SK-N-SH (cell line): ENCODE measurements around the gene SMU1. TPM values are rescaled to one million over a fixed set of nuclear protein-coding genes. Genes with fewer than 3 reads are reported as not detected.

Experiments used
- CTCF ChIA-PET: fragments of 300-600, 350-600 bp; formaldehyde crosslinking; extraction: SDS; loops from one replicate; lab custom pipeline; 2021; lab: Yijun Ruan, JAX
- POLR2A ChIA-PET: fragments of 350-600 bp; sonication (Branson Sonifier 250); formaldehyde crosslinking; extraction: SDS; loops from one replicate; lab custom pipeline; 2020; ENCODE audit warnings: antibody characterized with exemption, inconsistent platforms; lab: Yijun Ruan, JAX
- DNase-seq: peaks from one replicate; pipeline ENCODE4 v3.0.0; 2012
- H2AFZ ChIP-seq: fragments of 200-600 bp; sonication (generic); 2 replicates; pipeline ENCODE4 v1.8.1; 2016; ENCODE audit warnings: antibody characterized with exemption, mild to moderate bottlenecking, low read depth
- H3F3A ChIP-seq: fragments of 200-600 bp; sonication (generic); replicated peaks from 2 replicates; pipeline ENCODE3; 2016; ENCODE audit warnings: antibody characterized with exemption, mild to moderate bottlenecking; ENCODE audit not compliant: insufficient read depth
- H3K27ac ChIP-seq, 2 experiments: fragments of 200-500 bp in 1 of 2; fragments of 200-600 bp in 1 of 2; sonication (Bioruptor generic) in 1 of 2; sonication (generic), shearing (Covaris generic) in 1 of 2; 2 replicates each; pipeline versions ENCODE4 v1.5.1 to v1.6.1; 2014 to 2016; ENCODE audit warnings: low read depth in 2 of 2, inconsistent platforms in 1 of 2, low read length in 1 of 2, mild to moderate bottlenecking in 1 of 2, mixed read lengths in 1 of 2
- H3K27me3 ChIP-seq: fragments of 200-600 bp; sonication (generic), shearing (Covaris generic); 2 replicates; pipeline ENCODE4 v1.6.1; 2016; ENCODE audit warnings: mixed run types; ENCODE audit not compliant: insufficient read depth
- H3K36me3 ChIP-seq, 2 experiments: fragments of 200-500 bp in 1 of 2; fragments of 200-600 bp in 1 of 2; sonication (Bioruptor generic) in 1 of 2; sonication (generic) in 1 of 2; replicated peaks in 1 of 2; 2 replicates each; pipeline versions ENCODE3 to v1.5.1; 2014 to 2016; ENCODE audit warnings: low read length in 1 of 2, mild to moderate bottlenecking in 1 of 2; ENCODE audit not compliant: insufficient read depth in 2 of 2, control insufficient read depth in 1 of 2
- H3K4me1 ChIP-seq, 2 experiments: fragments of 200-500 bp in 1 of 2; fragments of 200-600 bp in 1 of 2; sonication (Bioruptor generic) in 1 of 2; sonication (generic), shearing (Covaris generic) in 1 of 2; 2 replicates each; pipeline versions ENCODE4 v1.5.1 to v1.6.1; 2014 to 2016; ENCODE audit warnings: low read depth in 1 of 2, low read length in 1 of 2, mixed run types in 1 of 2; ENCODE audit not compliant: insufficient read depth in 2 of 2, control insufficient read depth in 1 of 2
- H3K4me2 ChIP-seq: fragments of 200-600 bp; sonication (generic), shearing (Covaris generic); 2 replicates; pipeline ENCODE4 v1.6.1; 2017; ENCODE audit warnings: mixed run types
- H3K4me3 ChIP-seq, 2 experiments: fragments of 200-500 bp in 1 of 2; fragments of 200-600 bp in 1 of 2; sonication (Bioruptor generic) in 1 of 2; sonication (generic), shearing (Covaris generic) in 1 of 2; 2 replicates each; pipeline versions ENCODE4 v1.5.1 to v1.8.1; 2014 to 2016; ENCODE audit warnings: low read depth in 2 of 2, inconsistent platforms in 1 of 2, low read length in 1 of 2, mild to moderate bottlenecking in 1 of 2, mixed read lengths in 1 of 2, moderate library complexity in 1 of 2
- H3K79me2 ChIP-seq: fragments of 200-600 bp; sonication (generic); 2 replicates; pipeline ENCODE4 v1.8.1; 2017; ENCODE audit warnings: mild to moderate bottlenecking; ENCODE audit not compliant: insufficient read depth
- H3K9ac ChIP-seq: fragments of 200-600 bp; sonication (generic); 2 replicates; pipeline ENCODE4 v1.6.1; 2017; ENCODE audit warnings: mixed run types
- H3K9me2 ChIP-seq: fragments of 200-600 bp; sonication (generic); 2 replicates; pipeline ENCODE4 v1.6.1; 2017; ENCODE audit warnings: mixed run types
- H3K9me3 ChIP-seq: fragments of 200-600 bp; sonication (generic); 2 replicates; pipeline ENCODE4 v1.6.1; 2017; ENCODE audit warnings: mixed run types, mild to moderate bottlenecking, moderate library complexity
- H4K20me1 ChIP-seq: fragments of 200-600 bp; sonication (generic); 2 replicates; pipeline ENCODE4 v1.6.1; 2017; ENCODE audit warnings: mild to moderate bottlenecking, mixed run types; ENCODE audit not compliant: insufficient read depth
- ELF1 ChIP-seq: IDR thresholded peaks from 2 replicates; pipeline ENCODE4 v1.4.0; 2012
- EP300 ChIP-seq, 2 experiments: IDR thresholded peaks; 2 replicates each; pipeline versions ENCODE4 v1.4.0 to v1.6.1; 2012; ENCODE audit warnings: borderline replicate concordance in 1 of 2, low read depth in 1 of 2, low read length in 1 of 2
- FOSL2 ChIP-seq: IDR thresholded peaks from 2 replicates; pipeline ENCODE4 v1.4.0; 2012; ENCODE audit warnings: low read depth, mild to moderate bottlenecking, moderate library complexity, borderline replicate concordance
- FOXM1 ChIP-seq: IDR thresholded peaks from 2 replicates; pipeline ENCODE4 v1.4.0; 2012; ENCODE audit warnings: low read depth, mild to moderate bottlenecking
- GABPA ChIP-seq: IDR thresholded peaks from 2 replicates; pipeline ENCODE4 v1.4.0; 2012; ENCODE audit warnings: low read depth, mild to moderate bottlenecking
- GATA2 ChIP-seq: sonication (generic); formaldehyde crosslinking; IDR thresholded peaks from 2 replicates; pipeline ENCODE4 v1.5.0; 2020; ENCODE audit warnings: mild to moderate bottlenecking, missing genetic modification reagents
- JUND ChIP-seq: IDR thresholded peaks from 2 replicates; pipeline ENCODE4 v1.4.0; 2012
- MEF2A ChIP-seq: IDR thresholded peaks from 2 replicates; pipeline ENCODE4 v1.4.0; 2012; ENCODE audit warnings: low read depth, borderline replicate concordance
- NFIC ChIP-seq: IDR thresholded peaks from 2 replicates; pipeline ENCODE4 v1.4.0; 2012; ENCODE audit warnings: borderline replicate concordance
- RAD21 ChIP-seq: IDR thresholded peaks from 2 replicates; pipeline ENCODE4 v1.6.1; 2012; ENCODE audit warnings: mild to moderate bottlenecking, low read length
- RCOR1 ChIP-seq: fragments of 150-350 bp; IDR thresholded peaks from 2 replicates; pipeline ENCODE4 v1.6.1; 2017; ENCODE audit warnings: antibody characterized with exemption, low read length
- REST ChIP-seq: IDR thresholded peaks from 2 replicates; pipeline ENCODE4 v1.6.1; 2012; ENCODE audit warnings: mild to moderate bottlenecking, low read depth, low read length, moderate library complexity
- SIN3A ChIP-seq: IDR thresholded peaks from 2 replicates; pipeline ENCODE4 v1.6.1; 2012; ENCODE audit warnings: low read depth, mild to moderate bottlenecking, low read length, moderate library complexity, borderline replicate concordance
- SMC3 ChIP-seq: IDR thresholded peaks from 2 replicates; pipeline ENCODE4 v1.6.1; 2012; ENCODE audit warnings: low read depth, low read length, improper control_type of control experiment
- TCF12 ChIP-seq: IDR thresholded peaks from 2 replicates; pipeline ENCODE4 v1.4.0; 2012
- USF1 ChIP-seq: IDR thresholded peaks from 2 replicates; pipeline ENCODE4 v1.4.0; 2012; ENCODE audit warnings: low read depth, borderline replicate concordance
- USF2 ChIP-seq: fragments of 150-350 bp; IDR thresholded peaks from 2 replicates; pipeline ENCODE4 v1.6.1; 2017; ENCODE audit warnings: antibody characterized with exemption, low read length, low read depth, borderline replicate concordance
- YY1 ChIP-seq: IDR thresholded peaks from 2 replicates; pipeline ENCODE4 v1.4.0; 2012; ENCODE audit warnings: low read depth, mild to moderate bottlenecking
- WGBS: methylation state at CpG from one replicate; pipeline ENCODE4 v1.1.6; 2017; ENCODE audit warnings: low lambda C conversion rate; 5-methylcytosine and 5-hydroxymethylcytosine counted together
- polyA plus RNA-seq, 3 experiments: library from polyadenylated mRNA; depleted of rRNA; stranded (reverse); fragments of >200 nt; gene quantifications; 2 replicates each; pipeline ENCODE4 v1.2.3, GENCODE V29; 2012
- TF ChIP-seq, protein P1 (sequence below): IDR thresholded peaks from 2 replicates; pipeline ENCODE4 v1.4.0; 2012; ENCODE audit warnings: low read depth

Gene SMU1
- polyA plus RNA-seq, 1 of the 3 experiments (the other 2 are of a cell fraction) = 9.8 TPM

DNA sequence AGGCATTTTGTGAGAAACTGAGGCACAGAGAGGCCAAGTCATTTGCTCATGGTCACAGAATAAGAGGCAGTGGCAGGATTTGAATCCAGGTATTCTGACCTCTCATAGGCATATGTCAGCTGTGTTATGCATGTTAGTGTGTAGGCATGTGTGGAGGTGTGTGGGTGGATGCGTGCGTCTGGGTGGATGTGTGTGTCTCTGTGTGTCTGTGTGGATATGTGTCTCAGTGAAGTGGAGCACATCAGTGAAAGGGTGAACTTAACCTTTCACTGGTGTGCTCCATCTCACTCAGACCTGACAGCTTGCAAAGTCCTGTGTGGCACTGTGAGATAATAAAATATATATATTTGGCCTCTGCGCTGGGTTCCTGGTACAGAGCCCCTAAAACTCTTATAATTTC, 32.0 kb upstream of the SMU1 start (continued):
- TF ChIP-seq, protein P1, sequence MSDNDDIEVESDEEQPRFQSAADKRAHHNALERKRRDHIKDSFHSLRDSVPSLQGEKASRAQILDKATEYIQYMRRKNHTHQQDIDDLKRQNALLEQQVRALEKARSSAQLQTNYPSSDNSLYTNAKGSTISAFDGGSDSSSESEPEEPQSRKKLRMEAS = no peak
- no peak for TF ChIP-seq ELF1
- TF ChIP-seq SIN3A = no peak
- no peak for TF ChIP-seq EP300 (IDR thresholded peaks at IDR 0.05; ENCODE audit: borderline replicate concordance in 1 of 2, low read depth in 1 of 2, low read length in 1 of 2)
- TF ChIP-seq YY1 = no peak
- TF ChIP-seq SMC3 = no peak
- TF ChIP-seq MEF2A = no peak

DNA sequence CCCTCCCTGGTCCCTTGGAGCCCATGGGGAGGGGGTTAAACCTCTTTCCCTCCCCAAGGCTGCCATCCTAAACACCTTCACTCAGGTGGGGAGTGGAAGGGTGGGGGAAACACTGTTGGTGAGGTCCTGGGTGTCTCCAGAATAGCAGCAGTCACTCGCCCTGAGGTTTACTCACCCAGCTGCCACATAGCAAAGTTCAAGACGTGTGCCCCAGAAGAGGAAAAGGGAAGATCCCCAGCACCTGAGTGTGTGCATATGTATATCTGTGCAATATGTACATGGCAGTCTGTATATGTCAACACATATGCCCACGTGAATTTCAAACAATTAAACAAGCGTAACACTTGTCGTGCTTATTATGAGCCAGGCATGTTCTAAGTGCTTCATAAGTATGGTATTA, 31.3 kb upstream of the SMU1 start:
- Histone ChIP-seq H3K27ac (peak overlapping the region; percentile 75 to 84), H3K27me3 (no peaks in the 10 kb centered on the region), H3K36me3 (peaks cover 6 to 11% of the 10 kb centered on the region in 2 experiments), H3F3A (peaks cover 16% of the 10 kb centered on the region), H3K4me1 (peaks cover 17 to 25% of the 10 kb centered on the region in 2 experiments; a peak in 3 of 4 replicates), H3K4me2 (peak overlapping the region; percentile 51; the same call in 1 of the 2 replicates), H4K20me1 (no peaks in the 10 kb centered on the region), H3K4me3 (no peak overlapping the region), H2AFZ (no peak overlapping the region), H3K9me3 (no peaks in the 10 kb centered on the region), H3K9ac (peak overlapping the region; percentile 18; the same call in 1 of the 2 replicates), H3K9me2 (no peaks in the 10 kb centered on the region), H3K79me2 (no peaks in the 10 kb centered on the region)
- DNase-seq = no peak
- ChIA-PET POLR2A (no interaction called here), CTCF (interaction anchor here (2.1 kb wide), 1 partner anchor 119 kb away, joined by 5 read pairs; no protein-coding TSS in a partner anchor)
- whole genome bisulfite sequencing = 76% methylated on average over 5 of the region's 5 CpGs
- TF ChIP-seq FOSL2 (no peak), USF1 (no peak), TCF12 (no peak), RCOR1 (no peak)

DNA sequence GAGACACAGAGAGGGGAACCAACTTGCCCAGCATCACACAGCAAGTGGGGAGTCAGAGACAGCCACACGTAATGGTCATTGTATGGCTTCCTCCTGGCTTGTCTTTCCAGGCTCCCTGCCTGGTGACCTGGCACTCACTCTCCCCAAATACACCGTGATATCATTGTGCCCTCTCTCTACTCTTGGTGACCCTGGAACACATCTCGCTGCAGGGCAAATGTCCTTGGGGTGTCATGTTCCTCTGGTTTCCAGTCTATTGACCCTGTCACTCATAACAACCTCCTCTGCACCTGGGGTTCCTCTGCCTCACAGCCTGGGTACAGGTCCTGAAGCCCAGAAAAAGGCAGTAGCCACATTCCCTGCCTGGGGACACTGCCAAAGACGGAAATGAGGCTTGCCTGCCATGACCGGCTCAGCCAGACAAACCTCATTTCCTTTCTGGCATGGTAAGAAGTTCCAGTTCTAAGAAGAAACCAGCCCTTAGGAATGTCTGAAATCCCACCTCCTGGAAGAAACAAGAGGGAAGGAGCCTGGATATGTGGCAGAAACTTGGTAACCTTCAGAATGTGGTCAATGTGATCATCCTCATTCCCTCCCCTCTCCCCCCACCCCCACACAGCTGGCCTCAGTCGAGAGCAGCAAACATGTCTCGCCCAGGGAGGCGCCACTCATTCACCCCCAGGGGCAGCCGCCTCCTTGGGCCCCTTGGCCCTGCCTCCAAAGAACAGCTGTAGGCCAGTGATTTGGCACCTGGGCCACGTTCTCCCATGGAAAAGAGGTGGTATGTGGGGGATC, 30.6 kb upstream of the SMU1 start:
- DNase-seq = no peak
- Histone ChIP-seq H3K36me3 (peaks cover 0 to 4% of the 10 kb centered on the region in 2 experiments), H3K4me3 (no peak overlapping the region), H3K4me2 (peak overlapping the region; percentile 51; the same call in 1 of the 2 replicates), H3F3A (peaks cover 16% of the 10 kb centered on the region), H3K9ac (peak overlapping the region; percentile 18; the same call in 1 of the 2 replicates), H4K20me1 (no peaks in the 10 kb centered on the region), H3K4me1 (peaks cover 17 to 25% of the 10 kb centered on the region in 2 experiments; a peak in 3 of 4 replicates), H3K9me2 (no peaks in the 10 kb centered on the region), H3K79me2 (no peaks in the 10 kb centered on the region), H2AFZ (no peak overlapping the region), H3K27ac (peak overlapping the region; percentile 75 to 84), H3K9me3 (no peaks in the 10 kb centered on the region), H3K27me3 (no peaks in the 10 kb centered on the region)
- POLR2A ChIA-PET = no interaction called here
- WGBS = 73% methylated on average over 7 of the region's 10 CpGs
- CTCF ChIA-PET = interaction anchor here (0.6 kb wide), 1 partner anchor 127 kb away, joined by 3 read pairs; no protein-coding TSS in a partner anchor
- TF ChIP-seq JUND (no peak; the same call in 1 of the 2 replicates), USF1 (no peak), RCOR1 (no peak), SMC3 (no peak), GABPA (peak; percentile 52), NFIC (peak; percentile 60; the same call in 1 of the 2 replicates), REST (no peak), FOXM1 (no peak), RAD21 (no peak), EP300 (IDR thresholded peaks at IDR 0.05; ENCODE audit: borderline replicate concordance in 1 of 2, low read depth in 1 of 2, low read length in 1 of 2) (peak in 1 of 2 experiments; percentile 53; a peak in 1 of 4 replicates), USF2 (no peak), GATA2 (CRISPR knock-in tag) (no peak)
